Activated T-helper 2 cell treated with anti-CD3 and anti-CD28 coated beads, Interferon-gamma antibody, Interleukin-2, Interleukin-4, amounts not matched to agents 10 μg/mL and 5 μg/mL and 100 μg/mL, durations not matched to agents 14 hours and 24 hours and 36 hours (primary cell): ENCODE data around the gene CD300A. TPM values are rescaled to one million over a fixed set of nuclear protein-coding genes. Genes with fewer than 3 reads are reported as not detected.

Experiments used
- DNase-seq: peaks from one replicate; pipeline ENCODE4 v3.0.0; 2021; ENCODE audit warnings: low spot score
- H3K27ac Mint-ChIP-seq: one replicate; pipeline ENCODE4 v1.8.0; 2021; ENCODE audit warnings: mixed read lengths
- H3K27me3 Mint-ChIP-seq: one replicate; pipeline ENCODE4 v1.8.0; 2021; ENCODE audit warnings: low read depth, mixed read lengths
- H3K36me3 Mint-ChIP-seq: one replicate; pipeline ENCODE4 v1.8.0; 2021; ENCODE audit warnings: low read depth, mixed read lengths
- H3K4me1 Mint-ChIP-seq: one replicate; pipeline ENCODE4 v1.8.0; 2021; ENCODE audit warnings: low read depth, mixed read lengths
- H3K4me3 Mint-ChIP-seq: one replicate; pipeline ENCODE4 v1.8.0; 2021; ENCODE audit warnings: low read depth, mild to moderate bottlenecking, moderate library complexity, mixed read lengths
- H3K9me3 Mint-ChIP-seq: one replicate; pipeline ENCODE4 v1.8.0; 2021; ENCODE audit warnings: mixed read lengths
- intact Hi-C: fragments of 100-400 bp; cut with micrococcal nuclease; formaldehyde crosslinking; loops from one replicate; pipeline ENCODE4 v1.15.1; 2023
- total RNA-seq: library from RNA; stranded (reverse); gene quantifications from 2 replicates; pipeline ENCODE4 v1.2.3, GENCODE V29; 2022

CD300A gene
- total RNA-seq, 1 donor from 2014 or later, result 16.6 TPM

DNA sequence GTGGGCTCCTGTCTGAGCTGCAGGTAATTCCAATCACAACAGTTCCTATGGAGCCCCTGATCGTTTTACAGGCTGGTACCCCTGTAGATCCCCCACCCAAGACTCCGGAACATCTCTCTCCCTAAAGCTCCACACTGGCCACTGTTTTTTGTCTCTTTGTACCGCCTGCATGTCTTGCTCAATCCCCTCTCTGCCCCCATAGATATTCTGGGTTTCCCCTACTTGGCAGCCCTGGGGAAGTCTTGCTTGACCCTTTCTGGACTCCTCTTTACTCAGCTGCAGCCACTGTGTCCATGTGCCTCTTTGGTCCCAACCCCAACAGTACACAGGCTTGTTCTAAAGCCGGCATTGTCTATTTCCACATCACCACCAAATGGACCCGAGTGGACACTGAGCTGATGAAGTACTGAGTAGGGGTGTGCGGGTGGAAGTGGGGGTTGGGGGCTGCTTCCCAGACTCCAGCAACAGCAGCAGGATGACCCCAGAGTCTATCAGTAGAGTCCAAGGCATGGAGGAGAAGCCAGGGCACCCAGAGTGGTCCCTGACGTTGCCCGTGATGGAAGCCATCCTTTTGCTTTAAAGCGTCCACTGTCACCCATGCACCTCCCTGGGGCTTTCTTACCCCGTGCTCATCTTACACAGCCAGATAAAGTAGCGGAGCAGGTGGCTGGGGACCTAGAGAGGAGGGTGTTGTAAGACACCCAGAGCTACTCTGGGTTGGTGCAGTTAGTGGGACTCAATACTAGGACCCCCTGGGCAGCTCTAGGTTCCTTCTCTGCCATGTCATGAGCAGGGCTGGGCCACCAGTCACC lies 58.4 kb downstream of the CD300A start:
- peaks cover 17% of the 10 kb centered on the region for H3K4me1 Mint-ChIP-seq
- H3K36me3 Mint-ChIP-seq, result peaks cover 2% of the 10 kb centered on the region
- H3K4me3 Mint-ChIP-seq, result no peak overlapping the region
- intact Hi-C loops, result no loop called here
- no peak for DNase-seq
- peaks cover 7% of the 10 kb centered on the region for H3K9me3 Mint-ChIP-seq
- peaks cover 3% of the 10 kb centered on the region for H3K27me3 Mint-ChIP-seq
- no peak overlapping the region for H3K27ac Mint-ChIP-seq

DNA sequence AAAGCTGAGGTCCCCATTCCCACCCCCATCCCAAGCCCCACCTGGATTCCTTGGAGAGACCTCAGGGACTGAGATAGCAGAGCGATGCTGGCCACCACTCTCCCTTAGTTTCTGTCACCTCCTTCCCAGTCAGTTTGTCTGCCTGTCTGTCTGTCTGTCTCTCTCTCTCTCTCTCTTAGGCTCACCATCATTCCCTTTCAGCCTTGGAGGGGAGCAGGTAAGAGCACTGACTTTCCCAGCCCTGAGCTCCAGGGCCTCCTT lies 59.0 kb downstream of the CD300A start:
- H3K27ac Mint-ChIP-seq, result no peak overlapping the region
- DNase-seq, result no peak
- peaks cover 13% of the 10 kb centered on the region for H3K4me1 Mint-ChIP-seq
- H3K4me3 Mint-ChIP-seq, result no peak overlapping the region
- H3K9me3 Mint-ChIP-seq, result peaks cover 7% of the 10 kb centered on the region
- peaks cover 6% of the 10 kb centered on the region for H3K27me3 Mint-ChIP-seq
- intact Hi-C loops, result no loop called here
- peaks cover 2% of the 10 kb centered on the region for H3K36me3 Mint-ChIP-seq

DNA sequence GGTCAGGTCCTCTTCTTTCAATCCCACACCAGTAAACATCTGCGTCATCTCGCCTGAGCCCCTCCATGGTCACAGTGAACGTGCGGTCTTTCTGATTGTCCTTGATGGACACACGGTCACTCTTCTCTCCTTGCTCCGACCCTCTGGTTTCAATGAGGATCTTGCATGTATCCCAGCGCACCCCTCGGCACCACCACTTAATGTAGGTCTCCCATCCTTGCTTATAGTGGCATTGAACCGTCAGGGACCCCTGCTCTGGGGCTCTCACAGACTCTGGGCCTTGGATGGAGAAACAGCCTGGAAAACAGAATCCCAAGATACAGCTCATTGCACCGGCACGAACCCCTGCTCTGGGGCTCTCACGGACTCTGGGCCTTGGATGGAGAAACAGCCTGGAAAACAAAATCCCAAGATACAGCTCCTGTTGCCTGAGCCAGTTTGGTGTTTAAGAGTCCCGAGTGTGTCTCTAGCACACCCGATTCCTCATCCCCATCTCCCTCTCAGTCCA lies 59.4 kb downstream of the CD300A start:
- Mint-ChIP-seq H3K36me3 (peaks cover 2% of the 10 kb centered on the region), H3K4me1 (peaks cover 12% of the 10 kb centered on the region), H3K9me3 (peaks cover 7% of the 10 kb centered on the region), H3K4me3 (no peak overlapping the region), H3K27ac (no peak overlapping the region), H3K27me3 (peaks cover 7% of the 10 kb centered on the region)
- DNase-seq, result no peak
- intact Hi-C loops, result no loop called here

DNA sequence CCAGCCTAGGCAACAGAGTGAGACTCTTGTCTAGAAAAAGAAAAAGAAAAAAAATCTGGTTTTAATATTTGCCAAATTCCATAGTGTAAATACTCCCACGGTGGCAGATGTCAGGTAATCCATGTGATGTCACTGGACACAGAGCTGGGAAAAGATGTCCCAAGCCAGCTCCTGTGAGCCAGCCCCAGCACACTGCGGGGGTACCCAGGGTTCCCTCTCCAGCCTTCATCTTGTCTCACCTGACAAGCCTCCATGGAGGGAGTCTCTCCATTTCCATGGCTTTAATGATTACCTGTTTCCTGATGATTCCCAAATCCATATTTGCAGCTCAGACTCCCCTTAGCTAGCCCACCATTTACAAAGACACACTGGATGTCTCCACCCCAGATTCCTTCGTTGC lies 60.2 kb downstream of the CD300A start:
- Mint-ChIP-seq H3K27ac (no peak overlapping the region), H3K9me3 (peaks cover 7% of the 10 kb centered on the region), H3K4me1 (peaks cover 5% of the 10 kb centered on the region), H3K27me3 (peaks cover 7% of the 10 kb centered on the region), H3K36me3 (no peaks in the 10 kb centered on the region), H3K4me3 (no peak overlapping the region)
- no peak for DNase-seq
- intact Hi-C loops, result no loop called here

DNA sequence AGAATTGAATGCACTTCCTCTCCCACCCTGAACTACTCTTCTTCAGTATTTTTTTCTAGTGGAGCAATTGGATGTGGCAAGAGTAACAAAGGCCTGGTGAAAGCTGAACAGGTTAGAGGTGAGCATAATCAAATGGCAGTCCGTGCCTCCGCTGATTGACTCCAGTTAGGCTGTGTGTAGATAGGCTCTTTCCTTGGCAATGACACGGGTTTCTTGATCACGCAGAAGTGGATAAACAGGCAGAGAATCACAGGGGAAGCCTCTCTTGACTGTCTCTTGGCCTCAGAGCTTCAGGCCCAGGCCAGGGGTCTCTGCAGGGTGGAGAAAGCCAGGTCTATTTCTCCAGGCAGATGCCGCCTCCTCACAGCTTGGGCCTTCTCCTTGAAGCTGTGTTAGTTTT lies 60.6 kb downstream of the CD300A start:
- H3K27me3 Mint-ChIP-seq, result peaks cover 7% of the 10 kb centered on the region
- no peak overlapping the region for H3K27ac Mint-ChIP-seq
- H3K4me3 Mint-ChIP-seq, result no peak overlapping the region
- no peak for DNase-seq
- intact Hi-C loops, result no loop called here
- H3K36me3 Mint-ChIP-seq, result no peaks in the 10 kb centered on the region
- peaks cover 7% of the 10 kb centered on the region for H3K9me3 Mint-ChIP-seq
- peaks cover 3% of the 10 kb centered on the region for H3K4me1 Mint-ChIP-seq

DNA sequence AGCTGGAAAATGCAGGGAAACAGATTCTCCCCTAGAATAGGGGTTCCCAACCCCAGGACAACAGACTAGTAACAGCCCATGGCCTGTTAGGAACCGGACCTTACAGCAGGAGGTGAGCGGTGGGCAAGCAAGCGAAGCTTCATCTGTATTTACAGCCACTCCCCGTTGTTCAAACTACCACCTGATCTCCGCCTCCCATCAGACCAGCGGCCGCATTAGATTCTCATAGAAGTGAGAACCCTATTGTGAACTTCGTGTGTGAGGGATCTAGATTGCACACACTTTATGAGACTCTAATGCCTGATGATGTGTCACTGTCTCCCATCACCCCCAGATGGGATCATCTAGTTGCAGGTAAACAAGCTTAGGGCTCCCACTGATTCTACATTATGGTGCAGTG lies 61.3 kb downstream of the CD300A start:
- no peak for DNase-seq
- intact Hi-C loops, result no loop called here
- H3K9me3 Mint-ChIP-seq, result peaks cover 7% of the 10 kb centered on the region
- H3K4me3 Mint-ChIP-seq, result no peak overlapping the region
- H3K27me3 Mint-ChIP-seq, result peaks cover 10% of the 10 kb centered on the region
- no peak overlapping the region for H3K27ac Mint-ChIP-seq
- peaks cover 6% of the 10 kb centered on the region for H3K4me1 Mint-ChIP-seq
- no peaks in the 10 kb centered on the region for H3K36me3 Mint-ChIP-seq

DNA sequence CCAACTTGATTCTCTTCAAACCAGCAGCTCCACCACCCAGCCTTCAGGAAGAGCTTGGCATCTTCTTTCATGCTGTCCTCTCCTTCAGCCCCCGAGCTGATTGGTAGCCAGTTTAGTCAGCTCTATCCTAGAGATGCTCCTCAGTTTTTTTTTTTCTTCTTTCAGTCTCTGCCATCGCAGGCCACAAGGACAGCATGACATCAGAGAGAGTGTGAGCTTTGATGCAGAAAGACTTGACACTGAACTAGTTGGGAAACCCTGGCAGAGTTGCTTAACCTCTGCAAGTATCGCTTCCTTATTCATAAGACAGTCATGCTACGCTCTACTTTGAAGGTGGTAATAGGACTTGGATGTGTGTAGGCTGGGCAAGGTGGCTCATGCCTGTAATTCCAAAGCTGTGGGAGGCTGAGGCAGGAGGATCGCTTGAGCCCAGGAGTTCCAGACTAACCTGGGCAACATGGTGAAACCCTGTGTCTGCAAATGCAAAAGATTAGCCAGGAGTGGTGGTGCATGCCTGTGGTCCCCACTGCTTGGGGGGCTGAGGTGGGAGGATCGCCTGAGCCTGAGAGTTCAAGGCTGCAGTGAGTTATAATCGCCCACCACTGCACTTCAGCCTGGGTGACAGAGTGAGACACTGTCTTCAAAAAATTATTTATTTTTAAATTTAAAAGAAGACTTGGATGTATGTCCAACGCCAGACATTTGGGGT lies 62.2 kb downstream of the CD300A start:
- DNase-seq, result no peak
- intact Hi-C loops, result no loop called here
- no peaks in the 10 kb centered on the region for H3K36me3 Mint-ChIP-seq
- no peak overlapping the region for H3K4me3 Mint-ChIP-seq
- no peaks in the 10 kb centered on the region for H3K9me3 Mint-ChIP-seq
- H3K4me1 Mint-ChIP-seq, result peaks cover 7% of the 10 kb centered on the region
- no peak overlapping the region for H3K27ac Mint-ChIP-seq
- H3K27me3 Mint-ChIP-seq, result peaks cover 14% of the 10 kb centered on the region

DNA sequence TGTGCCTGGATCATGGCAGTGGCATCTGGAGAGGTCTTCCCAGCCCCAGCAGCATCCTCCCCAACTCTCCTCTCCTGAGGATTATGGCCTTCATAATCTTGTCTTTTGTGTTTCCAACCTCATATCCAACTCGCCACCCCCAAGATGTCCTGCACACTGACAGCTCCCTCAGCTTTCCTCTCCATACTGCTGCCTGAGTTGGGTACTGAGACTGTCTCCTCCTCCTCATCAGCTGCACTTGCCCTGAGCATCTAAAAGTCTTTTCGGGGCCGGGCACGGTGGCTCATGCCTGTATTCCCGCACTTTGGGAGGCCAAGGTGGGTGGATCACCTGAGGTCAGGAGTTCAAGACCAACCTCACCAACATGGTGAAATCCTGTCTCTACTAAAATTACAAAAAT lies 62.8 kb downstream of the CD300A start:
- peaks cover 16% of the 10 kb centered on the region for H3K27me3 Mint-ChIP-seq

DNA sequence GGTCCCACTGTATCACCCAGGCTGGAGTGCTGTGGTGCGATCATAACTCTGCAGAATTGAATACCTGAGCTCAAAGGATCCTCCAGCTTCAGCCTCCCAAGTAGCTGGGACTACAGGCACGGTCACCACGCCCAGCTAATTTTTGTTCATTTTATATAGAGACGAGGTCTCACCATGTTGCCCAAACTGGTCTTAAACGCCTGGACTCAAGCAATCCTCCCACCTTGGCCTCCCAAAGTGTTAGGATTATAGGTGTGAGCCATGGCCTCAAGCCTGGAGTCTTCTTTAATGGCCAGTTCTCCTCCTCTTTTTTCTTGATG lies 64.4 kb downstream of the CD300A start:
- peaks cover 20% of the 10 kb centered on the region for H3K27me3 Mint-ChIP-seq
- peaks cover 7% of the 10 kb centered on the region for H3K4me1 Mint-ChIP-seq

More for the DNA sequence above, 62.8 kb downstream of the CD300A start:
- no peak overlapping the region for H3K27ac Mint-ChIP-seq
- no peaks in the 10 kb centered on the region for H3K9me3 Mint-ChIP-seq
- peaks cover 7% of the 10 kb centered on the region for H3K4me1 Mint-ChIP-seq
- no peak overlapping the region for H3K4me3 Mint-ChIP-seq
- no peaks in the 10 kb centered on the region for H3K36me3 Mint-ChIP-seq
- intact Hi-C loops, result no loop called here
- DNase-seq, result no peak

DNA sequence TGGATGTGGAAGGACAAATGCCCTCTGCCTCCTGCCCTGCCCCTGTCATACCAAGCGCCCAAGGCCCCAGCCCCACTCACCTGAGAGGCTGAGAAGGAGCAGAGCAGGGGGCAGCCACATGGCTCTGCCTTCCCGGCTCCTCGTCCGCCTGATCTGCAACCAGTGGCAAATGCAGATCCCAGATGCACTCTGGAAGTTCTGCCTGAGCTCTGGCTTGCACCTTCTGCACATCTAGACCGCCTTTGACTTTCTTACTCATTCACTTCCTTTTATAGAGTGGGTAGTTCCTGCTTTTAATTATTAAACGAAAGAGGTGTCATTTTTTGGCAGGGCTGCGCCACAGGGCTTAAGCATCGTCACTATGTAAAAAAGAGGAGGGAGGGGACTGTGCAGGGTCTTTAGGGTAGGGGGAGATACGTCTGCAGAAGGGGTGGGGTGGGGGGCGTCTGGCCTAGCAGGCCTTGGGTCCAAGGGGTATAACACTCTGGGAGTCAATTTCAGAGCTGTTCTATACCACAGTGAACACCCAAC lies 64.9 kb downstream of the CD300A start, which contains the start of gene CD300LB:
Gene CD300LB (minus strand): TSS at position 245 of the 531 bp plus-strand sequence. CDS start 125 bp downstream, at position 120.
- Mint-ChIP-seq H3K36me3 (no peaks in the 10 kb centered on the region), H3K9me3 (no peaks in the 10 kb centered on the region), H3K4me3 (no peak within 1 kb of the TSS), H3K4me1 (peaks cover 7% of the 10 kb centered on the region), H3K27ac (no peak within 1 kb of the TSS), H3K27me3 (peaks cover 23% of the 10 kb centered on the region)
- intact Hi-C loops, result loop anchor here (10.0 kb wide), 1 partner anchor 226 kb away; no protein-coding TSS in a partner anchor
- DNase-seq, result no peak

More for the DNA sequence above, 64.4 kb downstream of the CD300A start:
- intact Hi-C loops, result loop anchor here (10.0 kb wide), 1 partner anchor 226 kb away; no protein-coding TSS in a partner anchor
- no peak for DNase-seq
- no peaks in the 10 kb centered on the region for H3K36me3 Mint-ChIP-seq
- no peaks in the 10 kb centered on the region for H3K9me3 Mint-ChIP-seq
- H3K27ac Mint-ChIP-seq, result no peak overlapping the region
- H3K4me3 Mint-ChIP-seq, result no peak overlapping the region

DNA sequence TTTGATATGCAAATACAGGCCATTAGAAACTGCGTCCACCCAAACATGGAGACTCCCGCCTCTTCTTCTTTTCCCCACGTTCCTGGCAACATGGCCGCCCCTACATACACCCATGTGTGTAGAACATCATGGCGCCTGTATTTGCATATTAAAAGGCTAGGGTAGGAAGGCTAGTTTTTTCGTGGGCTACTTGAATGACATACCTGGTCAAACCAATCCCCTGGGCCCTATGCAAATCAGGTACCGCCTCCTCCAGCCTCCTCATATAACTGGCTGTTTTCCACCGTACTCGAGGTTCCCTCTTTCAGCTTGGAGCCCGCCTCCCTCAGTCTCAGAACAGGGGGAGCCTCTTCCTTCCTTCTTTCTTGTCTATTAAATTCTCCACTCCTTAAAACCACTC lies 65.7 kb downstream of the CD300A start:
- Mint-ChIP-seq H3K9me3 (no peaks in the 10 kb centered on the region), H3K27me3 (peaks cover 31% of the 10 kb centered on the region), H3K36me3 (no peaks in the 10 kb centered on the region), H3K4me1 (peaks cover 7% of the 10 kb centered on the region), H3K4me3 (no peak overlapping the region), H3K27ac (no peak overlapping the region)
- intact Hi-C loops, result loop anchor here (2.0 to 10.0 kb wide), 2 partner anchors 163 to 227 kb away; no protein-coding TSS in a partner anchor
- no peak for DNase-seq
